Smooth muscle cell (in vitro differentiated cells): Measurements from ENCODE around the gene B4GALNT4. TPM values are rescaled to one million over a fixed set of nuclear protein-coding genes. Genes with fewer than 3 reads are reported as not detected.
"Not testable (repeated sequence)": the region's sequence is repeated elsewhere in the genome, so short reads cannot be mapped to it uniquely, and the experiment has no call there.

Experiments used
- DNase-seq: peaks from one replicate; lab custom pipeline; 2025; ENCODE audit not compliant: unreplicated experiment; lab: John Stamatoyannopoulos, UW
- H2AFZ ChIP-seq: fragments of 200-600 bp; sonication (generic); 2 replicates; pipeline ENCODE4 v1.6.0; 2016; ENCODE audit warnings: antibody characterized with exemption, low read depth, mild to moderate bottlenecking
- H3F3A ChIP-seq: fragments of 200-600 bp; sonication (generic); 2 replicates; pipeline ENCODE4 v1.6.0; 2017; ENCODE audit warnings: antibody characterized with exemption, low read depth
- H3K27ac ChIP-seq: fragments of 200-600 bp; sonication (generic); 2 replicates; pipeline ENCODE4 v1.5.1; 2016; ENCODE audit warnings: low read depth, mild to moderate bottlenecking
- H3K27me3 ChIP-seq: fragments of 200-600 bp; sonication (generic); 2 replicates; pipeline ENCODE4 v1.6.1; 2016; ENCODE audit warnings: low read depth, mild to moderate bottlenecking
- H3K36me3 ChIP-seq: fragments of 200-600 bp; sonication (generic); 2 replicates; pipeline ENCODE4 v1.5.1; 2016; ENCODE audit warnings: low read depth
- H3K4me1 ChIP-seq: fragments of 200-600 bp; sonication (generic); 2 replicates; pipeline ENCODE4 v1.5.1; 2016; ENCODE audit warnings: low read depth
- H3K4me2 ChIP-seq: fragments of 200-600 bp; sonication (generic); 2 replicates; pipeline ENCODE4 v1.6.0; 2016; ENCODE audit warnings: mild to moderate bottlenecking
- H3K4me3 ChIP-seq: fragments of 200-600 bp; sonication (generic); 2 replicates; pipeline ENCODE4 v1.5.1; 2016; ENCODE audit warnings: mild to moderate bottlenecking
- H3K79me2 ChIP-seq: fragments of 200-600 bp; sonication (generic); 2 replicates; pipeline ENCODE4 v1.6.0; 2016; ENCODE audit warnings: low read depth, mild to moderate bottlenecking
- H3K9ac ChIP-seq: fragments of 200-600 bp; sonication (generic); 2 replicates; pipeline ENCODE4 v1.6.0; 2016; ENCODE audit warnings: low read depth
- H3K9me3 ChIP-seq: fragments of 200-600 bp; sonication (generic); replicated peaks from 2 replicates; pipeline ENCODE4 v1.5.1; 2016; ENCODE audit warnings: low read depth
- H4K20me1 ChIP-seq: fragments of 200-600 bp; sonication (generic); 2 replicates; pipeline ENCODE4 v1.6.0; 2016; ENCODE audit warnings: low read depth
- WGBS: methylation state at CpG from one replicate; pipeline ENCODE4 v1.1.7; 2016; ENCODE audit warnings: low lambda C conversion rate; 5-methylcytosine and 5-hydroxymethylcytosine counted together
- polyA plus RNA-seq: library from polyadenylated mRNA; unstranded; fragments of >200 nt; fragmentation: Nextera tagmentation; extraction: Ambion mirVana; gene quantifications from 2 replicates; pipeline ENCODE4 v1.2.1, GENCODE V29; 2016
- total RNA-seq: library from RNA; depleted of rRNA; stranded (reverse); fragments of >200 nt; gene quantifications from 2 replicates; pipeline ENCODE4 v1.2.3, GENCODE V29; 2014
- TF ChIP-seq, protein P1 (sequence below): fragments of 200-600 bp; sonication (generic); IDR thresholded peaks from 2 replicates; pipeline ENCODE4 v1.5.1; 2017; ENCODE audit warnings: borderline replicate concordance, mild to moderate bottlenecking, antibody characterized with exemption; ENCODE audit not compliant: insufficient read depth, poor library complexity, severe bottlenecking

Gene B4GALNT4
- total and polyA plus RNA-seq, 2 experiments from 2014 or later: 21.9 to 45.8 TPM

DNA sequence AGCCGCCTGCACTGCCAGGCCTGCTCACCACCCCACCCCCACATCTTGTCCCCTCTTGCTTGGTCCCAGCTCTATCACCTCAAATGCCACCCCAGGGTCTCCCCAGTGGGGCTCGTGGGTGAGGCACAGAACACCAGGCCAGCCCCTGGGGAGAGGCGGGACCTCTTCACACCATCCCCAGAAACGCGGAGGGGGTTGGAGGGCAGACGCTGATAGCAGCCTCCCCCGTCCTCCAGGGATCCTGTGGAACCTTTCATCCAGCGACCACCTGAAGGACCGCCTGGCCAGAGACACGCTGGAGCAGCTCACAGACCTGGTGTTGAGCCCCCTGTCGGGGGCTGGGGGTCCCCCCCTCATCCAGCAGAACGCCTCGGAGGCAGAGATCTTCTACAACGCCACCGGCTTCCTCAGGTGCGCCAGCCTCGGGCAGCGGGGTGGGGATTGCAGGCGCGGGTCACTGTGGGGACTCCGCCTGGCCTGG lies 30.5 kb downstream of the B4GALNT4 start:
- DNase-seq: no peak
- Histone ChIP-seq H3K9me3 (no peaks in the 10 kb centered on the region), H3K4me2 (no peak overlapping the region), H3K9ac (no peak overlapping the region), H2AFZ (no peak overlapping the region), H3F3A (no peaks in the 10 kb centered on the region), H3K27me3 (no peaks in the 10 kb centered on the region), H3K4me1 (no peaks in the 10 kb centered on the region), H3K36me3 (no peaks in the 10 kb centered on the region), H3K79me2 (no peaks in the 10 kb centered on the region), H4K20me1 (peaks cover 7% of the 10 kb centered on the region), H3K4me3 (no peak overlapping the region), H3K27ac (no peak overlapping the region)
- WGBS: 94% methylated on average over 17 of the region's 21 CpGs
- TF ChIP-seq, protein P1, sequence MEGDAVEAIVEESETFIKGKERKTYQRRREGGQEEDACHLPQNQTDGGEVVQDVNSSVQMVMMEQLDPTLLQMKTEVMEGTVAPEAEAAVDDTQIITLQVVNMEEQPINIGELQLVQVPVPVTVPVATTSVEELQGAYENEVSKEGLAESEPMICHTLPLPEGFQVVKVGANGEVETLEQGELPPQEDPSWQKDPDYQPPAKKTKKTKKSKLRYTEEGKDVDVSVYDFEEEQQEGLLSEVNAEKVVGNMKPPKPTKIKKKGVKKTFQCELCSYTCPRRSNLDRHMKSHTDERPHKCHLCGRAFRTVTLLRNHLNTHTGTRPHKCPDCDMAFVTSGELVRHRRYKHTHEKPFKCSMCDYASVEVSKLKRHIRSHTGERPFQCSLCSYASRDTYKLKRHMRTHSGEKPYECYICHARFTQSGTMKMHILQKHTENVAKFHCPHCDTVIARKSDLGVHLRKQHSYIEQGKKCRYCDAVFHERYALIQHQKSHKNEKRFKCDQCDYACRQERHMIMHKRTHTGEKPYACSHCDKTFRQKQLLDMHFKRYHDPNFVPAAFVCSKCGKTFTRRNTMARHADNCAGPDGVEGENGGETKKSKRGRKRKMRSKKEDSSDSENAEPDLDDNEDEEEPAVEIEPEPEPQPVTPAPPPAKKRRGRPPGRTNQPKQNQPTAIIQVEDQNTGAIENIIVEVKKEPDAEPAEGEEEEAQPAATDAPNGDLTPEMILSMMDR: no peak

DNA sequence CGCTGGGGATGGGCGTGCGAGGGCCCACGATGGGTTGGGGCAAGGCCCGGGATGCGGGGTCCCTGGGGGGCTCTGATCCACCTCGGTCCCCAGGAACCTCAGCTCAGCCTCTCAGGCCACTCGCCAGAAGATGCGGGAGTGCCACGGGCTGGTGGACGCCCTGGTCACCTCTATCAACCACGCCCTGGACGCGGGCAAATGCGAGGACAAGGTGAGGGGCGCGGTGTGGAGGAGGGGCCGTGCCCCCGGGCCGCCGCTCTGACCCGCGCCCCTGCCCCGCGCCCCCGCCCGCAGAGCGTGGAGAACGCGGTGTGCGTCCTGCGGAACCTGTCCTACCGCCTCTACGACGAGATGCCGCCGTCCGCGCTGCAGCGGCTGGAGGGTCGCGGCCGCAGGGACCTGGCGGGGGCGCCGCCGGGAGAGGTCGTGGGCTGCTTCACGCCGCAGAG lies 31.0 kb downstream of the B4GALNT4 start:
- H3F3A ChIP-seq: no peaks in the 10 kb centered on the region
- TF ChIP-seq, protein P1: no peak
- no peak overlapping the region for H3K4me3 ChIP-seq
- no peaks in the 10 kb centered on the region for H3K79me2 ChIP-seq
- no peaks in the 10 kb centered on the region for H3K9me3 ChIP-seq
- H3K4me1 ChIP-seq: no peaks in the 10 kb centered on the region
- H3K4me2 ChIP-seq: no peak overlapping the region
- H3K9ac ChIP-seq: no peak overlapping the region
- no peaks in the 10 kb centered on the region for H3K27me3 ChIP-seq
- no peak for DNase-seq
- no peak overlapping the region for H3K27ac ChIP-seq
- H2AFZ ChIP-seq: no peak overlapping the region
- H4K20me1 ChIP-seq: peaks cover 7% of the 10 kb centered on the region
- H3K36me3 ChIP-seq: no peaks in the 10 kb centered on the region
- WGBS: 96% methylated on average over 19 of the region's 50 CpGs

DNA sequence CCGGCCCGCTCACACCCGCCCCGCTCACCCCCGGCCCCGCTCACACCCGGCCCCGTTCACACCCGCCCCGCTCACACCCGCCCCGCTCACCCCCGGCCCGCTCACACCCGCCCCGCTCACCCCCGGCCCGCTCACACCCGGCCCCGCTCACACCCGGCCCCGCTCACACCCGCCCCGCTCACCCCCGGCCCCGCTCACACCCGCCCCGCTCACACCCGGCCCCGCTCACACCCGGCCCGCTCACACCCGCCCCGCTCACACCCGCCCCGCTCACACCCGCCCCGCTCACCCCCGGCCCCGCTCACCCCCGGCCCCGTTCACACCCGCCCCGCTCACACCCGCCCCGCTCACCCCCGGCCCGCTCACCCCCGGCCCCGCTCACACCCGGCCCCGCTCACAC lies 31.9 kb downstream of the B4GALNT4 start:
- not testable (repeated sequence) for H3K27ac ChIP-seq, H3F3A ChIP-seq, H3K27me3 ChIP-seq, H3K4me2 ChIP-seq, H2AFZ ChIP-seq, H3K4me1 ChIP-seq, H3K9me3 ChIP-seq, DNase-seq, H4K20me1 ChIP-seq, H3K4me3 ChIP-seq, H3K9ac ChIP-seq, H3K79me2 ChIP-seq, H3K36me3 ChIP-seq
- no CpG with 5 or more reads among the region's 52 CpGs for WGBS

DNA sequence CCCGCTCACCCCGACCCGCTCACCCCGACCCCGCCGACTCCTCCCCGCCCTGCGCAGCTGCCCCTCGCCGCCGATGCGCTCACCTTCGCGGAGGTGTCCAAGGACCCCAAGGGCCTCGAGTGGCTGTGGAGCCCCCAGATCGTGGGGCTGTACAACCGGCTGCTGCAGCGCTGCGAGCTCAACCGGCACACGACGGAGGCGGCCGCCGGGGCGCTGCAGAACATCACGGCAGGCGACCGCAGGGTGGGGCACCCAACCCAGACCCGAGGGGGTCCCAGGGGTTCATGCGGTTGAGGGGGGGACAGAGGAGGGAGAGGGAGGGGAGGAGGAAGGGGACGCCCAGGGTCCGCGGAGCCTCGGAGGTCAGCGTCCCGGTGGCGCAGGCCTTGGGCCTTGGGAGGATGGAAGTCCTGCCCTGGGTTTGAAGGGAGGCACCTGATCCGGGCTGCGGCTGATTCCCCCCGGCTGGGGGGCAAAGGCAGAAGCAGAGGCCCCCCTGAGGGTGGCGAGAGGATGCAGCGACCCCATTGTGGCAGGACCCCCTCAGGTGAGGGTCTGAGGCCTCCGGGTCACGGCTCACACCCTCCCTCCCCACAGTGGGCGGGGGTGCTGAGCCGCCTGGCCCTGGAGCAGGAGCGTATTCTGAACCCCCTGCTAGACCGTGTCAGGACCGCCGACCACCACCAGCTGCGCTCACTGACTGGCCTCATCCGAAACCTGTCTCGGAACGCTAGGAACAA lies 33.9 kb downstream of the B4GALNT4 start:
- Histone ChIP-seq H3K4me3 (no peak overlapping the region), H4K20me1 (no peaks in the 10 kb centered on the region), H3K27me3 (no peaks in the 10 kb centered on the region), H3K9ac (no peak overlapping the region), H3K9me3 (no peaks in the 10 kb centered on the region), H3K36me3 (no peaks in the 10 kb centered on the region), H3K79me2 (no peaks in the 10 kb centered on the region), H2AFZ (no peak overlapping the region), H3K4me2 (no peak overlapping the region), H3F3A (no peaks in the 10 kb centered on the region), H3K4me1 (no peaks in the 10 kb centered on the region), H3K27ac (no peak overlapping the region)
- TF ChIP-seq, protein P1: no peak
- WGBS: 96% methylated on average over 33 of the region's 55 CpGs
- no peak for DNase-seq
